KOPT-K1 (cell line): ENCODE results near the gene SEC31A.

Experiments
- H3K27ac ChIP-seq: fragments of 200-600 bp; sonication (generic); 2 replicates; pipeline ENCODE4 v1.5.1; 2016; ENCODE audit warnings: antibody characterized with exemption, mild to moderate bottlenecking, low read depth, low read length; ENCODE audit not compliant: poor library complexity, severe bottlenecking
- H3K36me3 ChIP-seq: fragments of 200-600 bp; sonication (generic); 2 replicates; pipeline ENCODE4 v1.5.1; 2017; ENCODE audit warnings: antibody characterized with exemption, mild to moderate bottlenecking, low read length, moderate library complexity; ENCODE audit not compliant: insufficient read depth
- H3K9me3 ChIP-seq: fragments of 200-600 bp; sonication (generic); 2 replicates; pipeline ENCODE4 v1.5.1; 2017; ENCODE audit warnings: antibody characterized with exemption, low read length, mild to moderate bottlenecking; ENCODE audit not compliant: insufficient read depth, poor library complexity, severe bottlenecking

SEC31A gene

GRCh38 chr4:82901183-82901718 lies 10.3 kb upstream of the SEC31A start:
- peaks cover 29% of the 10 kb centered on the region for H3K36me3 ChIP-seq
- no peaks in the 10 kb centered on the region for H3K9me3 ChIP-seq
- peak overlapping the region; percentile 96 for H3K27ac ChIP-seq

- peaks cover 36% of the 10 kb centered on the region for H3K36me3 ChIP-seq
- H3K9me3 ChIP-seq = no peaks in the 10 kb centered on the region
- H3K27ac ChIP-seq = peak within 1 kb of the TSS; percentile 96
Measured at GRCh38 chr4:82900411-82901182, 9.6 kb upstream of the SEC31A start, which contains the start of gene THAP9. Gene THAP9 (plus strand): TSS chr4:82900735. CDS start chr4:82900803, 68 bp downstream.

- H3K36me3 ChIP-seq = peaks cover 41% of the 10 kb centered on the region
- H3K27ac ChIP-seq = peak overlapping the region; percentile 96
- no peaks in the 10 kb centered on the region for H3K9me3 ChIP-seq
Measured at GRCh38 chr4:82900066-82900410, 9.1 kb upstream of the SEC31A start.

- Histone ChIP-seq H3K36me3 (peaks cover 46% of the 10 kb centered on the region), H3K27ac (peak overlapping the region; percentile 96), H3K9me3 (no peaks in the 10 kb centered on the region)
Measured at GRCh38 chr4:82899374-82900065, 8.6 kb upstream of the SEC31A start.

- Histone ChIP-seq H3K9me3 (no peaks in the 10 kb centered on the region), H3K36me3 (peaks cover 55% of the 10 kb centered on the region), H3K27ac (peak overlapping the region; percentile 96)
Measured at GRCh38 chr4:82898322-82899243, 7.6 kb upstream of the SEC31A start.

- Histone ChIP-seq H3K9me3 (no peaks in the 10 kb centered on the region), H3K36me3 (peaks cover 67% of the 10 kb centered on the region), H3K27ac (no peak overlapping the region)
Measured at GRCh38 chr4:82896755-82897154, 5.8 kb upstream of the SEC31A start.

- H3K9me3 ChIP-seq = no peaks in the 10 kb centered on the region
- H3K36me3 ChIP-seq = peaks cover 65% of the 10 kb centered on the region
- H3K27ac ChIP-seq = no peak overlapping the region
Measured at GRCh38 chr4:82893942-82894341, 3.0 kb upstream of the SEC31A start.

- Histone ChIP-seq H3K36me3 (peaks cover 50% of the 10 kb centered on the region), H3K9me3 (no peaks in the 10 kb centered on the region), H3K27ac (no peak overlapping the region)
Measured at GRCh38 chr4:82892467-82892802, 1.5 kb upstream of the SEC31A start.

GRCh38 chr4:82891707-82892466 lies 934 bp upstream of the SEC31A start:
- Histone ChIP-seq H3K27ac (peak overlapping the region; percentile 89), H3K9me3 (no peaks in the 10 kb centered on the region), H3K36me3 (peaks cover 44% of the 10 kb centered on the region)

- no peaks in the 10 kb centered on the region for H3K9me3 ChIP-seq
- peaks cover 30% of the 10 kb centered on the region for H3K36me3 ChIP-seq
- peak overlapping the region; percentile 89 for H3K27ac ChIP-seq
Measured at GRCh38 chr4:82890528-82890900, 439 bp downstream of the SEC31A start.

GRCh38 chr4:82889287-82889686 lies 1.7 kb downstream of the SEC31A start:
- Histone ChIP-seq H3K9me3 (no peaks in the 10 kb centered on the region), H3K27ac (no peak overlapping the region), H3K36me3 (peaks cover 19% of the 10 kb centered on the region)

- no peak overlapping the region for H3K27ac ChIP-seq
- H3K9me3 ChIP-seq = no peaks in the 10 kb centered on the region
- H3K36me3 ChIP-seq = peaks cover 4% of the 10 kb centered on the region; the same call in 1 of the 2 replicates
Measured at GRCh38 chr4:82886147-82886942, 4.6 kb downstream of the SEC31A start.

- Histone ChIP-seq H3K9me3 (no peaks in the 10 kb centered on the region), H3K27ac (no peak overlapping the region), H3K36me3 (peaks cover 9% of the 10 kb centered on the region; the same call in 1 of the 2 replicates)
Measured at GRCh38 chr4:82885410-82885809, 5.5 kb downstream of the SEC31A start.

- Histone ChIP-seq H3K27ac (no peak overlapping the region), H3K36me3 (peaks cover 92% of the 10 kb centered on the region), H3K9me3 (no peaks in the 10 kb centered on the region)
Measured at GRCh38 chr4:82868572-82868971, 22.4 kb downstream of the SEC31A start.
